Panc1 (cell line): ENCODE data around the gene ZNF407.

Source experiments
- TCF7L2 ChIP-seq: IDR thresholded peaks from 2 replicates; pipeline ENCODE4 v1.6.1; 2011; ENCODE audit warnings: mild to moderate bottlenecking, low read depth, low read length, inconsistent platforms
- TF ChIP-seq, protein P1 (sequence below): fragments of 450-650 bp; IDR thresholded peaks from 2 replicates; pipeline ENCODE4 v1.5.1; 2017; ENCODE audit warnings: mild to moderate bottlenecking

- TF ChIP-seq, protein P1, sequence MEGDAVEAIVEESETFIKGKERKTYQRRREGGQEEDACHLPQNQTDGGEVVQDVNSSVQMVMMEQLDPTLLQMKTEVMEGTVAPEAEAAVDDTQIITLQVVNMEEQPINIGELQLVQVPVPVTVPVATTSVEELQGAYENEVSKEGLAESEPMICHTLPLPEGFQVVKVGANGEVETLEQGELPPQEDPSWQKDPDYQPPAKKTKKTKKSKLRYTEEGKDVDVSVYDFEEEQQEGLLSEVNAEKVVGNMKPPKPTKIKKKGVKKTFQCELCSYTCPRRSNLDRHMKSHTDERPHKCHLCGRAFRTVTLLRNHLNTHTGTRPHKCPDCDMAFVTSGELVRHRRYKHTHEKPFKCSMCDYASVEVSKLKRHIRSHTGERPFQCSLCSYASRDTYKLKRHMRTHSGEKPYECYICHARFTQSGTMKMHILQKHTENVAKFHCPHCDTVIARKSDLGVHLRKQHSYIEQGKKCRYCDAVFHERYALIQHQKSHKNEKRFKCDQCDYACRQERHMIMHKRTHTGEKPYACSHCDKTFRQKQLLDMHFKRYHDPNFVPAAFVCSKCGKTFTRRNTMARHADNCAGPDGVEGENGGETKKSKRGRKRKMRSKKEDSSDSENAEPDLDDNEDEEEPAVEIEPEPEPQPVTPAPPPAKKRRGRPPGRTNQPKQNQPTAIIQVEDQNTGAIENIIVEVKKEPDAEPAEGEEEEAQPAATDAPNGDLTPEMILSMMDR = no peak
- no peak for TF ChIP-seq TCF7L2
Observed at GRCh38 chr18:74645679-74646078, 48.0 kb downstream of the ZNF407 start.
